ENCODE measurements around the gene ABHD4.
"Not testable (repeated sequence)": the region's sequence is repeated elsewhere in the genome, so short reads cannot be mapped to it uniquely, and the experiment has no call there.

ABHD4 gene

GRCh38 chr14:22627506-22628263 is 29.6 kb downstream of the ABHD4 start:
- DNase-seq (ENCODE audit: low read depth in 3 of 3), result no peak

GRCh38 chr14:22629361-22629760 is 31.3 kb downstream of the ABHD4 start:
- DNase-seq (ENCODE audit: low read depth in 3 of 3), result no peak

GRCh38 chr14:22630066-22630465 is 32.0 kb downstream of the ABHD4 start:
- DNase-seq (ENCODE audit: low read depth in 3 of 3), result no peak

- DNase-seq (ENCODE audit: low read depth in 3 of 3), result no peak
Measured at GRCh38 chr14:22630486-22630885, 32.4 kb downstream of the ABHD4 start.

- DNase-seq (ENCODE audit: low read depth in 3 of 3), result no peak
Measured at GRCh38 chr14:22634233-22634900, 36.3 kb downstream of the ABHD4 start.

- DNase-seq (ENCODE audit: low read depth in 3 of 3), result not testable (repeated sequence)
Measured at GRCh38 chr14:22635980-22636379, 37.9 kb downstream of the ABHD4 start.

- DNase-seq (ENCODE audit: low read depth in 3 of 3), result no peak
Measured at GRCh38 chr14:22640192-22640591, 42.1 kb downstream of the ABHD4 start.

- DNase-seq (ENCODE audit: low read depth in 3 of 3), result no peak
Measured at GRCh38 chr14:22641846-22642245, 43.7 kb downstream of the ABHD4 start.

GRCh38 chr14:22644305-22644635 is 46.2 kb downstream of the ABHD4 start, which contains the start of gene OR6J1:
Gene OR6J1 (minus strand): TSS chr14:22644352. CDS start chr14:22634811, 9,541 bp downstream.
- DNase-seq (ENCODE audit: low read depth in 3 of 3), result no peak

- DNase-seq (ENCODE audit: low read depth in 3 of 3), result no peak
Measured at GRCh38 chr14:22646570-22647254, 48.6 kb downstream of the ABHD4 start.

- no peak for DNase-seq (ENCODE audit: low read depth in 3 of 3)
Measured at GRCh38 chr14:22648506-22648905, 50.4 kb downstream of the ABHD4 start.

GRCh38 chr14:22650046-22650739 is 52.1 kb downstream of the ABHD4 start:
- DNase-seq (ENCODE audit: low read depth in 3 of 3), result no peak

- DNase-seq (ENCODE audit: low read depth in 3 of 3), result no peak
Measured at GRCh38 chr14:22650960-22651521, 52.9 kb downstream of the ABHD4 start.

- no peak for DNase-seq (ENCODE audit: low read depth in 3 of 3)
Measured at GRCh38 chr14:22651586-22651985, 53.5 kb downstream of the ABHD4 start.

GRCh38 chr14:22653012-22653621 is 55.0 kb downstream of the ABHD4 start:
- DNase-seq (ENCODE audit: low read depth in 3 of 3), result peak; percentile 20 to 35 (median 25)

GRCh38 chr14:22656226-22656625 is 58.1 kb downstream of the ABHD4 start:
- DNase-seq (ENCODE audit: low read depth in 3 of 3), result no peak

GRCh38 chr14:22656945-22657731 is 59.0 kb downstream of the ABHD4 start:
- DNase-seq (ENCODE audit: low read depth in 3 of 3), result no peak

- DNase-seq (ENCODE audit: low read depth in 3 of 3), result no peak
Measured at GRCh38 chr14:22657861-22658260, 59.8 kb downstream of the ABHD4 start.

- no peak for DNase-seq (ENCODE audit: low read depth in 3 of 3)
Measured at GRCh38 chr14:22658946-22659345, 60.8 kb downstream of the ABHD4 start.

- DNase-seq (ENCODE audit: low read depth in 3 of 3), result no peak
Measured at GRCh38 chr14:22660654-22661053, 62.6 kb downstream of the ABHD4 start.

Data from stimulated activated CD4-positive, alpha-beta T cell treated with anti-CD3 and anti-CD28 coated beads, TNF-alpha, amount 100 ng/mL, for 48 hours (primary cell).